SW480 (cell line): ENCODE data around the gene PPP1R9B.

Experiments used
- DNase-seq: peaks from one replicate; pipeline ENCODE4 v3.0.0-alpha.2; 2016; ENCODE audit warnings: low spot score

PPP1R9B gene

GRCh38 chr17:50155115-50155819, 4.8 kb upstream of the PPP1R9B start:
- DNase-seq, result no peak

GRCh38 chr17:50154604-50155003, 4.1 kb upstream of the PPP1R9B start:
- no peak for DNase-seq

- no peak for DNase-seq
These were observed 3.4 kb upstream of the PPP1R9B start for GRCh38 chr17:50153650-50154575.

- DNase-seq, result no peak
These were observed 2.3 kb upstream of the PPP1R9B start for GRCh38 chr17:50152736-50153135.

- DNase-seq, result peak; percentile 92
These were observed 1.6 kb upstream of the PPP1R9B start for GRCh38 chr17:50151937-50152547.

GRCh38 chr17:50151041-50151936, 812 bp upstream of the PPP1R9B start:
- DNase-seq, result peak; percentile 89

GRCh38 chr17:50149417-50150353, 792 bp downstream of the PPP1R9B start:
- peak; percentile 69 for DNase-seq

GRCh38 chr17:50149091-50149416, 1.4 kb downstream of the PPP1R9B start:
- no peak for DNase-seq

GRCh38 chr17:50148226-50149090, 2.0 kb downstream of the PPP1R9B start:
- DNase-seq, result peak; percentile 60

GRCh38 chr17:50147841-50148225, 2.6 kb downstream of the PPP1R9B start:
- DNase-seq, result no peak

GRCh38 chr17:50146927-50147665, 3.4 kb downstream of the PPP1R9B start:
- no peak for DNase-seq

- DNase-seq, result no peak
These were observed 4.1 kb downstream of the PPP1R9B start for GRCh38 chr17:50146230-50146926.

GRCh38 chr17:50145532-50146229, 4.8 kb downstream of the PPP1R9B start:
- DNase-seq, result no peak

GRCh38 chr17:50144845-50145531, 5.5 kb downstream of the PPP1R9B start:
- DNase-seq, result no peak

- peak; percentile 39 for DNase-seq
These were observed 6.1 kb downstream of the PPP1R9B start for GRCh38 chr17:50144355-50144754.

GRCh38 chr17:50143461-50144176, 6.9 kb downstream of the PPP1R9B start:
- DNase-seq, result no peak

- no peak for DNase-seq
These were observed 8.7 kb downstream of the PPP1R9B start for GRCh38 chr17:50141745-50142110.
